HL-60 (cell line): ENCODE results near the gene CXCL13.

Experiments
- DNase-seq, 2 experiments: peaks; one replicate each; pipeline ENCODE4 v3.0.0-alpha.2; 2010 to 2020; ENCODE audit warnings: low read depth in 1 of 2, low spot score in 1 of 2
- H3K27ac ChIP-seq: fragments of 250-450 bp; sonication (Bioruptor Pico); replicated peaks from 2 replicates; pipeline ENCODE4 v1.5.1; 2020; ENCODE audit warnings: mild to moderate bottlenecking, moderate library complexity
- H3K27me3 ChIP-seq: fragments of 250-450 bp; sonication (Bioruptor Pico); 2 replicates; pipeline ENCODE4 v1.5.1; 2021; ENCODE audit warnings: mild to moderate bottlenecking, moderate library complexity; ENCODE audit not compliant: insufficient read depth, poor library complexity, severe bottlenecking
- H3K4me3 ChIP-seq: replicated peaks from 2 replicates; pipeline ENCODE4 v1.5.1; 2011; ENCODE audit warnings: mild to moderate bottlenecking, control low read depth, low read length; ENCODE audit not compliant: insufficient read depth
- GABPA ChIP-seq: IDR thresholded peaks from 2 replicates; pipeline ENCODE4 v1.6.1; 2012; ENCODE audit warnings: low read depth
- POLR2AphosphoS5 ChIP-seq: IDR thresholded peaks from 2 replicates; pipeline ENCODE4 v1.6.1; 2012; ENCODE audit warnings: low read depth
- REST ChIP-seq: IDR thresholded peaks from 2 replicates; pipeline ENCODE4 v1.6.1; 2012; ENCODE audit warnings: low read depth; ENCODE audit not compliant: insufficient replicate concordance
- SPI1 ChIP-seq: IDR thresholded peaks from 2 replicates; pipeline ENCODE4 v1.6.1; 2012; ENCODE audit warnings: low read depth, mild to moderate bottlenecking, borderline replicate concordance
- TF ChIP-seq, protein P1 (sequence below): IDR thresholded peaks from one replicate; pipeline ENCODE4 v1.5.1; 2011; ENCODE audit warnings: low read length, control low read depth, inconsistent platforms; ENCODE audit not compliant: insufficient read depth

Gene CXCL13

DNA sequence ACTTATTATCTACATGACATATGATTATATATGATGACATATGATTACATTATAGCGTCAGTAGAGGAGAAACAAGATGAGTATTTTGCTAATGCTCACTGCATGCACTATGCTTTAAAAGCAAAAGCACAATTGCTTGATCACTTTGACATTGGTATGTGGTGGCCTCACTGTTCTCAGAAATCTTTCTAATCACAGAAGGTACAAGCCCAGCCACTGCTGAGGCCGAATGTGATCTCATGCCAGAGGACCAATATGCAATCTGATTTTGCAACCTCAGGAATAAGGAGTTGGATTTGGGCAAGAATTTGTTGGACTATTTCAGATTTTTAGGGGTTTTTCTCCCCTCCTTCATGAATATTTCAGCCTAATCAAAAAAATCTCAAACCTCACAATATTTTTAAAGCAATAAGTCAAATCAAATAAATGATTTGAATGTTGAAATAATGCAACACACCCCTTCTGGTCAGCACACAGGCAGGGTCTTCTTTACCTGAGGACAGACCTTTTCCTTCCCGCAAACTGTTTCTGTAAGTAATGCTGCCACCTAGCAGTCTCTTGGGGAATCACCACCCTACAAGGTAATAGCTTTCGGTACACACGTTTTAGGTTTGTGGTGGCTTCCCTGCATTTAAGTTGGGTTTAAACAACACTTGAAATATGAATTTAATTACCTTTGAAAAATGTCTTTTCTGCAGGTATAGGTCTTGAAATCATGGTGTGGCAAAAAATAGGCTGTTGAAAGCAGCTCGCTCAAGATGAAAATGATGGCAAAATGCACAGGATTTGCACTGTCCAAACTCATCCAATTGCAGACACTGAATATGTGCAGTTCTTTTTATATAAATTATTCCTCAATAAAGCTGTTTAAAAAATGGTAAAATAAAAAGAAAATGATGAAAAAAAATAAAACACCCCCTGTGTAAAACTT, 4.8 kb upstream of the CXCL13 start:
- peak in 1 of 2 experiments; percentile 31 for DNase-seq
- Histone ChIP-seq H3K27ac (no peak overlapping the region), H3K4me3 (no peak overlapping the region), H3K27me3 (no peaks in the 10 kb centered on the region)
- TF ChIP-seq GABPA (no peak), REST (no peak), SPI1 (no peak), POLR2AphosphoS5 (no peak)
- TF ChIP-seq, protein P1, sequence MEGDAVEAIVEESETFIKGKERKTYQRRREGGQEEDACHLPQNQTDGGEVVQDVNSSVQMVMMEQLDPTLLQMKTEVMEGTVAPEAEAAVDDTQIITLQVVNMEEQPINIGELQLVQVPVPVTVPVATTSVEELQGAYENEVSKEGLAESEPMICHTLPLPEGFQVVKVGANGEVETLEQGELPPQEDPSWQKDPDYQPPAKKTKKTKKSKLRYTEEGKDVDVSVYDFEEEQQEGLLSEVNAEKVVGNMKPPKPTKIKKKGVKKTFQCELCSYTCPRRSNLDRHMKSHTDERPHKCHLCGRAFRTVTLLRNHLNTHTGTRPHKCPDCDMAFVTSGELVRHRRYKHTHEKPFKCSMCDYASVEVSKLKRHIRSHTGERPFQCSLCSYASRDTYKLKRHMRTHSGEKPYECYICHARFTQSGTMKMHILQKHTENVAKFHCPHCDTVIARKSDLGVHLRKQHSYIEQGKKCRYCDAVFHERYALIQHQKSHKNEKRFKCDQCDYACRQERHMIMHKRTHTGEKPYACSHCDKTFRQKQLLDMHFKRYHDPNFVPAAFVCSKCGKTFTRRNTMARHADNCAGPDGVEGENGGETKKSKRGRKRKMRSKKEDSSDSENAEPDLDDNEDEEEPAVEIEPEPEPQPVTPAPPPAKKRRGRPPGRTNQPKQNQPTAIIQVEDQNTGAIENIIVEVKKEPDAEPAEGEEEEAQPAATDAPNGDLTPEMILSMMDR = peak; percentile 67

- no peak overlapping the region for H3K27ac ChIP-seq
- TF ChIP-seq POLR2AphosphoS5 (no peak), SPI1 (no peak)
- no peak overlapping the region for H3K4me3 ChIP-seq
- no peak for DNase-seq
- no peaks in the 10 kb centered on the region for H3K27me3 ChIP-seq
Observed at GRCh38 chr4:77601614-77602187, 3.9 kb upstream of the CXCL13 start.

GRCh38 chr4:77613267-77613666, 7.6 kb downstream of the CXCL13 start:
- TF ChIP-seq GABPA (no peak), POLR2AphosphoS5 (no peak), SPI1 (no peak), REST (no peak)
- TF ChIP-seq, protein P1 = no peak

DNA sequence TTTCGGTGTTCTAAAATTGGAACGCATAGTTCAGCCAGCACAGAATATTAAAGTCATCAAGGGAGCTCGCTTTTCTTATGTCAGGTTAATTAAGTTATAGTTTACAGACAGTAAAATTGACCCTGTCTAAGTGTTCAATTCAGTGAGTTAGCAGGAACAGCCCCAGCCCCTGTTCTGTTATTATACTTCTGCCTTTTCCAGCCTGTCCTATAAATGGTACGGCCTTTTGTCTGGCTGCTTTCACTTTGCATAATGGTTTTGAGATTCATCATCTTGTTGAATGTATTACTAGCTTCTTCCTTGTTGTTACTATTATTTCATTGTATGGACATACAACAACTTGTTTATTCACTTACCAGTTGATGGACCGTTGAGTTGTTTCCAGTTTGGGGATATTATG, 9.5 kb downstream of the CXCL13 start:
- no peaks in the 10 kb centered on the region for H3K27me3 ChIP-seq
- no peak for TF ChIP-seq POLR2AphosphoS5
- TF ChIP-seq, protein P1 = no peak
- TF ChIP-seq GABPA = no peak
- no peak for TF ChIP-seq REST
- TF ChIP-seq SPI1 = no peak
- H3K27ac ChIP-seq = no peak overlapping the region
- DNase-seq = no peak
- H3K4me3 ChIP-seq = no peak overlapping the region

More at GRCh38 chr4:77613267-77613666, 7.6 kb downstream of the CXCL13 start:
- no peak overlapping the region for H3K27ac ChIP-seq
- no peak overlapping the region for H3K4me3 ChIP-seq
- no peaks in the 10 kb centered on the region for H3K27me3 ChIP-seq
- no peak for DNase-seq
